SK-N-SH (cell line): Measurements from ENCODE around the gene POLR2A. TPM values are rescaled to one million over a fixed set of nuclear protein-coding genes. Genes with fewer than 3 reads are reported as not detected.

Source experiments
- CTCF ChIA-PET: fragments of 300-600, 350-600 bp; formaldehyde crosslinking; extraction: SDS; loops from one replicate; lab custom pipeline; 2021; lab: Yijun Ruan, JAX
- POLR2A ChIA-PET: fragments of 350-600 bp; sonication (Branson Sonifier 250); formaldehyde crosslinking; extraction: SDS; loops from one replicate; lab custom pipeline; 2020; ENCODE audit warnings: antibody characterized with exemption, inconsistent platforms; lab: Yijun Ruan, JAX
- DNase-seq: peaks from one replicate; pipeline ENCODE4 v3.0.0; 2012
- H2AFZ ChIP-seq: fragments of 200-600 bp; sonication (generic); 2 replicates; pipeline ENCODE4 v1.8.1; 2016; ENCODE audit warnings: antibody characterized with exemption, mild to moderate bottlenecking, low read depth
- H3F3A ChIP-seq: fragments of 200-600 bp; sonication (generic); replicated peaks from 2 replicates; pipeline ENCODE3; 2016; ENCODE audit warnings: antibody characterized with exemption, mild to moderate bottlenecking; ENCODE audit not compliant: insufficient read depth
- H3K27ac ChIP-seq, 2 experiments: fragments of 200-500 bp in 1 of 2; fragments of 200-600 bp in 1 of 2; sonication (Bioruptor generic) in 1 of 2; sonication (generic), shearing (Covaris generic) in 1 of 2; 2 replicates each; pipeline versions ENCODE4 v1.5.1 to v1.6.1; 2014 to 2016; ENCODE audit warnings: low read depth in 2 of 2, inconsistent platforms in 1 of 2, low read length in 1 of 2, mild to moderate bottlenecking in 1 of 2, mixed read lengths in 1 of 2
- H3K27me3 ChIP-seq: fragments of 200-600 bp; sonication (generic), shearing (Covaris generic); 2 replicates; pipeline ENCODE4 v1.6.1; 2016; ENCODE audit warnings: mixed run types; ENCODE audit not compliant: insufficient read depth
- H3K36me3 ChIP-seq, 2 experiments: fragments of 200-500 bp in 1 of 2; fragments of 200-600 bp in 1 of 2; sonication (Bioruptor generic) in 1 of 2; sonication (generic) in 1 of 2; replicated peaks in 1 of 2; 2 replicates each; pipeline versions ENCODE3 to v1.5.1; 2014 to 2016; ENCODE audit warnings: low read length in 1 of 2, mild to moderate bottlenecking in 1 of 2; ENCODE audit not compliant: insufficient read depth in 2 of 2, control insufficient read depth in 1 of 2
- H3K4me1 ChIP-seq, 2 experiments: fragments of 200-500 bp in 1 of 2; fragments of 200-600 bp in 1 of 2; sonication (Bioruptor generic) in 1 of 2; sonication (generic), shearing (Covaris generic) in 1 of 2; 2 replicates each; pipeline versions ENCODE4 v1.5.1 to v1.6.1; 2014 to 2016; ENCODE audit warnings: low read depth in 1 of 2, low read length in 1 of 2, mixed run types in 1 of 2; ENCODE audit not compliant: insufficient read depth in 2 of 2, control insufficient read depth in 1 of 2
- H3K4me2 ChIP-seq: fragments of 200-600 bp; sonication (generic), shearing (Covaris generic); 2 replicates; pipeline ENCODE4 v1.6.1; 2017; ENCODE audit warnings: mixed run types
- H3K4me3 ChIP-seq, 2 experiments: fragments of 200-500 bp in 1 of 2; fragments of 200-600 bp in 1 of 2; sonication (Bioruptor generic) in 1 of 2; sonication (generic), shearing (Covaris generic) in 1 of 2; 2 replicates each; pipeline versions ENCODE4 v1.5.1 to v1.8.1; 2014 to 2016; ENCODE audit warnings: low read depth in 2 of 2, inconsistent platforms in 1 of 2, low read length in 1 of 2, mild to moderate bottlenecking in 1 of 2, mixed read lengths in 1 of 2, moderate library complexity in 1 of 2
- H3K79me2 ChIP-seq: fragments of 200-600 bp; sonication (generic); 2 replicates; pipeline ENCODE4 v1.8.1; 2017; ENCODE audit warnings: mild to moderate bottlenecking; ENCODE audit not compliant: insufficient read depth
- H3K9ac ChIP-seq: fragments of 200-600 bp; sonication (generic); 2 replicates; pipeline ENCODE4 v1.6.1; 2017; ENCODE audit warnings: mixed run types
- H3K9me2 ChIP-seq: fragments of 200-600 bp; sonication (generic); 2 replicates; pipeline ENCODE4 v1.6.1; 2017; ENCODE audit warnings: mixed run types
- H3K9me3 ChIP-seq: fragments of 200-600 bp; sonication (generic); 2 replicates; pipeline ENCODE4 v1.6.1; 2017; ENCODE audit warnings: mixed run types, mild to moderate bottlenecking, moderate library complexity
- H4K20me1 ChIP-seq: fragments of 200-600 bp; sonication (generic); 2 replicates; pipeline ENCODE4 v1.6.1; 2017; ENCODE audit warnings: mild to moderate bottlenecking, mixed run types; ENCODE audit not compliant: insufficient read depth
- CTCF ChIP-seq: fragments of 200-600 bp; sonication (generic); IDR thresholded peaks from 2 replicates; pipeline ENCODE4 v1.6.1; 2017; ENCODE audit warnings: antibody characterized with exemption, mild to moderate bottlenecking, moderate library complexity
- FOXJ3 ChIP-seq: sonication (generic); formaldehyde crosslinking; IDR thresholded peaks from 2 replicates; pipeline ENCODE4 v1.5.1; 2020; ENCODE audit warnings: mild to moderate bottlenecking, missing genetic modification reagents
- FOXM1 ChIP-seq: IDR thresholded peaks from 2 replicates; pipeline ENCODE4 v1.4.0; 2012; ENCODE audit warnings: low read depth, mild to moderate bottlenecking
- GABPA ChIP-seq: IDR thresholded peaks from 2 replicates; pipeline ENCODE4 v1.4.0; 2012; ENCODE audit warnings: low read depth, mild to moderate bottlenecking
- GATA2 ChIP-seq: sonication (generic); formaldehyde crosslinking; IDR thresholded peaks from 2 replicates; pipeline ENCODE4 v1.5.0; 2020; ENCODE audit warnings: mild to moderate bottlenecking, missing genetic modification reagents
- MAX ChIP-seq: IDR thresholded peaks from 2 replicates; pipeline ENCODE4 v1.4.0; 2012; ENCODE audit warnings: low read depth
- MEF2A ChIP-seq: IDR thresholded peaks from 2 replicates; pipeline ENCODE4 v1.4.0; 2012; ENCODE audit warnings: low read depth, borderline replicate concordance
- NFIC ChIP-seq: IDR thresholded peaks from 2 replicates; pipeline ENCODE4 v1.4.0; 2012; ENCODE audit warnings: borderline replicate concordance
- POLR2AphosphoS5 ChIP-seq: IDR thresholded peaks from 2 replicates; pipeline ENCODE4 v1.6.1; 2012; ENCODE audit warnings: low read depth, low read length
- RAD21 ChIP-seq: IDR thresholded peaks from 2 replicates; pipeline ENCODE4 v1.6.1; 2012; ENCODE audit warnings: mild to moderate bottlenecking, low read length
- RFX5 ChIP-seq: IDR thresholded peaks from 2 replicates; pipeline ENCODE4 v1.6.1; 2012; ENCODE audit warnings: mild to moderate bottlenecking, improper control_type of control experiment, low read length
- RXRA ChIP-seq: IDR thresholded peaks from 2 replicates; pipeline ENCODE4 v1.4.0; 2012; ENCODE audit warnings: low read depth, mild to moderate bottlenecking, borderline replicate concordance
- SIN3A ChIP-seq: IDR thresholded peaks from 2 replicates; pipeline ENCODE4 v1.6.1; 2012; ENCODE audit warnings: low read depth, mild to moderate bottlenecking, low read length, moderate library complexity, borderline replicate concordance
- SMC3 ChIP-seq: IDR thresholded peaks from 2 replicates; pipeline ENCODE4 v1.6.1; 2012; ENCODE audit warnings: low read depth, low read length, improper control_type of control experiment
- TAF1 ChIP-seq: IDR thresholded peaks from 2 replicates; pipeline ENCODE4 v1.6.1; 2012; ENCODE audit warnings: low read depth, mild to moderate bottlenecking, low read length, moderate library complexity, borderline replicate concordance
- TEAD4 ChIP-seq: IDR thresholded peaks from 2 replicates; pipeline ENCODE4 v1.4.0; 2012; ENCODE audit warnings: mild to moderate bottlenecking, borderline replicate concordance; ENCODE audit not compliant: insufficient read depth
- YY1 ChIP-seq: IDR thresholded peaks from 2 replicates; pipeline ENCODE4 v1.4.0; 2012; ENCODE audit warnings: low read depth, mild to moderate bottlenecking
- WGBS: methylation state at CpG from one replicate; pipeline ENCODE4 v1.1.6; 2017; ENCODE audit warnings: low lambda C conversion rate; 5-methylcytosine and 5-hydroxymethylcytosine counted together
- polyA plus RNA-seq, 3 experiments: library from polyadenylated mRNA; depleted of rRNA; stranded (reverse); fragments of >200 nt; gene quantifications; 2 replicates each; pipeline ENCODE4 v1.2.3, GENCODE V29; 2012
- TF ChIP-seq, protein P1 (sequence below): IDR thresholded peaks from 2 replicates; pipeline ENCODE4 v1.4.0; 2012; ENCODE audit warnings: low read depth, borderline replicate concordance
- TF ChIP-seq, protein P2 (sequence below): IDR thresholded peaks from 2 replicates; pipeline ENCODE4 v1.6.1; 2012; ENCODE audit warnings: mild to moderate bottlenecking, low read depth, low read length, moderate library complexity

Gene POLR2A
- polyA plus RNA-seq, 1 of the 3 experiments (the other 2 are of a cell fraction), result 37.3 TPM

GRCh38 chr17:7468290-7468689 lies 15.9 kb upstream of the POLR2A start:
- Histone ChIP-seq H3F3A (peaks cover 7% of the 10 kb centered on the region), H3K9me2 (no peaks in the 10 kb centered on the region), H4K20me1 (peaks cover 22% of the 10 kb centered on the region; the same call in 1 of the 2 replicates), H2AFZ (no peak overlapping the region), H3K27me3 (no peaks in the 10 kb centered on the region), H3K27ac (no peak overlapping the region), H3K9ac (no peak overlapping the region), H3K4me1 (peaks cover 4 to 12% of the 10 kb centered on the region in 2 experiments; a peak in 1 of 4 replicates), H3K4me2 (no peak overlapping the region), H3K9me3 (no peaks in the 10 kb centered on the region), H3K4me3 (no peak overlapping the region), H3K79me2 (peaks cover 72% of the 10 kb centered on the region), H3K36me3 (peaks cover 4 to 14% of the 10 kb centered on the region in 2 experiments)
- ChIA-PET POLR2A (no interaction called here), CTCF (interaction anchor here (1.4 kb wide), 1 partner anchor 23 kb away, joined by 3 read pairs; no protein-coding TSS in a partner anchor)
- 91% methylated on average over 10 of the region's 11 CpGs for WGBS
- TF ChIP-seq POLR2AphosphoS5 (no peak), MAX (no peak), CTCF (no peak), SIN3A (no peak), RXRA (no peak), MEF2A (no peak), SMC3 (no peak), RFX5 (no peak), FOXJ3 (CRISPR knock-in tag) (no peak), RAD21 (no peak), YY1 (no peak), FOXM1 (no peak), GABPA (no peak), TAF1 (no peak), GATA2 (CRISPR knock-in tag) (no peak), TEAD4 (no peak), NFIC (no peak)
- TF ChIP-seq, protein P1, sequence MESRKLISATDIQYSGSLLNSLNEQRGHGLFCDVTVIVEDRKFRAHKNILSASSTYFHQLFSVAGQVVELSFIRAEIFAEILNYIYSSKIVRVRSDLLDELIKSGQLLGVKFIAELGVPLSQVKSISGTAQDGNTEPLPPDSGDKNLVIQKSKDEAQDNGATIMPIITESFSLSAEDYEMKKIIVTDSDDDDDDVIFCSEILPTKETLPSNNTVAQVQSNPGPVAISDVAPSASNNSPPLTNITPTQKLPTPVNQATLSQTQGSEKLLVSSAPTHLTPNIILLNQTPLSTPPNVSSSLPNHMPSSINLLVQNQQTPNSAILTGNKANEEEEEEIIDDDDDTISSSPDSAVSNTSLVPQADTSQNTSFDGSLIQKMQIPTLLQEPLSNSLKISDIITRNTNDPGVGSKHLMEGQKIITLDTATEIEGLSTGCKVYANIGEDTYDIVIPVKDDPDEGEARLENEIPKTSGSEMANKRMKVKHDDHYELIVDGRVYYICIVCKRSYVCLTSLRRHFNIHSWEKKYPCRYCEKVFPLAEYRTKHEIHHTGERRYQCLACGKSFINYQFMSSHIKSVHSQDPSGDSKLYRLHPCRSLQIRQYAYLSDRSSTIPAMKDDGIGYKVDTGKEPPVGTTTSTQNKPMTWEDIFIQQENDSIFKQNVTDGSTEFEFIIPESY, result no peak
- TF ChIP-seq, protein P2, sequence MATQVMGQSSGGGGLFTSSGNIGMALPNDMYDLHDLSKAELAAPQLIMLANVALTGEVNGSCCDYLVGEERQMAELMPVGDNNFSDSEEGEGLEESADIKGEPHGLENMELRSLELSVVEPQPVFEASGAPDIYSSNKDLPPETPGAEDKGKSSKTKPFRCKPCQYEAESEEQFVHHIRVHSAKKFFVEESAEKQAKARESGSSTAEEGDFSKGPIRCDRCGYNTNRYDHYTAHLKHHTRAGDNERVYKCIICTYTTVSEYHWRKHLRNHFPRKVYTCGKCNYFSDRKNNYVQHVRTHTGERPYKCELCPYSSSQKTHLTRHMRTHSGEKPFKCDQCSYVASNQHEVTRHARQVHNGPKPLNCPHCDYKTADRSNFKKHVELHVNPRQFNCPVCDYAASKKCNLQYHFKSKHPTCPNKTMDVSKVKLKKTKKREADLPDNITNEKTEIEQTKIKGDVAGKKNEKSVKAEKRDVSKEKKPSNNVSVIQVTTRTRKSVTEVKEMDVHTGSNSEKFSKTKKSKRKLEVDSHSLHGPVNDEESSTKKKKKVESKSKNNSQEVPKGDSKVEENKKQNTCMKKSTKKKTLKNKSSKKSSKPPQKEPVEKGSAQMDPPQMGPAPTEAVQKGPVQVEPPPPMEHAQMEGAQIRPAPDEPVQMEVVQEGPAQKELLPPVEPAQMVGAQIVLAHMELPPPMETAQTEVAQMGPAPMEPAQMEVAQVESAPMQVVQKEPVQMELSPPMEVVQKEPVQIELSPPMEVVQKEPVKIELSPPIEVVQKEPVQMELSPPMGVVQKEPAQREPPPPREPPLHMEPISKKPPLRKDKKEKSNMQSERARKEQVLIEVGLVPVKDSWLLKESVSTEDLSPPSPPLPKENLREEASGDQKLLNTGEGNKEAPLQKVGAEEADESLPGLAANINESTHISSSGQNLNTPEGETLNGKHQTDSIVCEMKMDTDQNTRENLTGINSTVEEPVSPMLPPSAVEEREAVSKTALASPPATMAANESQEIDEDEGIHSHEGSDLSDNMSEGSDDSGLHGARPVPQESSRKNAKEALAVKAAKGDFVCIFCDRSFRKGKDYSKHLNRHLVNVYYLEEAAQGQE, result no peak
- DNase-seq, result no peak
